GM23248 (cell line): ENCODE results near the gene ABLIM3. TPM values are rescaled to one million over a fixed set of nuclear protein-coding genes. Genes with fewer than 3 reads are reported as not detected.

Source experiments
- DNase-seq: peaks from one replicate; pipeline ENCODE4 v3.0.0-alpha.2; 2015
- H2AFZ ChIP-seq: fragments of 200-600 bp; sonication (generic); 2 replicates; pipeline ENCODE4 v1.6.1; 2016; ENCODE audit warnings: antibody characterized with exemption
- H3F3A ChIP-seq: fragments of 200-600 bp; sonication (generic); 2 replicates; pipeline ENCODE4 v1.6.1; 2016; ENCODE audit warnings: mild to moderate bottlenecking, antibody characterized with exemption, mixed run types; ENCODE audit not compliant: insufficient read depth
- H3K27ac ChIP-seq: fragments of 200-600 bp; sonication (generic); 2 replicates; pipeline ENCODE4 v1.5.1; 2016; ENCODE audit warnings: mild to moderate bottlenecking
- H3K27me3 ChIP-seq: fragments of 200-600 bp; sonication (generic); replicated peaks from 2 replicates; pipeline ENCODE4 v1.6.1; 2016; ENCODE audit warnings: mild to moderate bottlenecking; ENCODE audit not compliant: insufficient read depth
- H3K36me3 ChIP-seq: fragments of 200-600 bp; sonication (generic); 2 replicates; pipeline ENCODE4 v1.6.1; 2016; ENCODE audit warnings: low read depth, mild to moderate bottlenecking
- H3K4me1 ChIP-seq: fragments of 200-600 bp; sonication (generic); 2 replicates; pipeline ENCODE4 v1.6.1; 2016; ENCODE audit warnings: mild to moderate bottlenecking; ENCODE audit not compliant: insufficient read depth
- H3K4me2 ChIP-seq: fragments of 200-600 bp; sonication (generic); one replicate; pipeline ENCODE4 v1.6.1; 2016; ENCODE audit warnings: mild to moderate bottlenecking; ENCODE audit not compliant: unreplicated experiment
- H3K4me3 ChIP-seq: fragments of 200-600 bp; sonication (generic); 2 replicates; pipeline ENCODE4 v1.5.1; 2016; ENCODE audit warnings: mild to moderate bottlenecking
- H3K79me2 ChIP-seq: fragments of 200-600 bp; sonication (generic); 2 replicates; pipeline ENCODE4 v1.6.1; 2016; ENCODE audit warnings: mild to moderate bottlenecking; ENCODE audit not compliant: insufficient read depth
- H3K9ac ChIP-seq: fragments of 200-600 bp; sonication (generic); 2 replicates; pipeline ENCODE4 v1.6.1; 2016; ENCODE audit warnings: mild to moderate bottlenecking
- H3K9me2 ChIP-seq: fragments of 200-600 bp; sonication (generic); 2 replicates; pipeline ENCODE4 v1.6.1; 2016; ENCODE audit warnings: mixed run types, mild to moderate bottlenecking, moderate library complexity; ENCODE audit not compliant: insufficient read depth
- H3K9me3 ChIP-seq: fragments of 200-600 bp; sonication (generic); one replicate; pipeline ENCODE4 v1.6.1; 2017; ENCODE audit warnings: low read depth
- H4K20me1 ChIP-seq: fragments of 200-600 bp; sonication (generic); 2 replicates; pipeline ENCODE4 v1.6.0; 2016; ENCODE audit not compliant: insufficient read depth
- EZH2 ChIP-seq: fragments of 200-600 bp; sonication (generic); IDR thresholded peaks from 2 replicates; pipeline ENCODE4 v1.6.1; 2018; ENCODE audit warnings: antibody characterized with exemption, mild to moderate bottlenecking; ENCODE audit not compliant: insufficient read depth, poor library complexity, severe bottlenecking
- EZH2phosphoT487 ChIP-seq: fragments of 200-600 bp; sonication (generic); IDR thresholded peaks from 2 replicates; pipeline ENCODE4 v1.6.1; 2018; ENCODE audit warnings: antibody characterized with exemption, moderate library complexity, mild to moderate bottlenecking, low read depth; ENCODE audit not compliant: insufficient read depth
- WGBS, 2 experiments: methylation state at CpG; one replicate each; pipeline ENCODE4 v1.1.6; 2015 to 2017; ENCODE audit warnings: low lambda C conversion rate in 2 of 2, low coverage in 1 of 2; ENCODE audit errors: missing lambda C conversion rate in 2 of 2; 5-methylcytosine and 5-hydroxymethylcytosine counted together
- in situ Hi-C: fragments of 300-500 bp; cut with MboI; formaldehyde crosslinking; loops from 2 replicates; pipeline ENCODE4 v1.15.0; 2020
- polyA plus RNA-seq: library from polyadenylated mRNA; unstranded; fragments of >200 nt; fragmentation: Nextera tagmentation; extraction: Ambion mirVana; gene quantifications from 2 replicates; pipeline ENCODE4 v1.2.1, GENCODE V29; 2016
- total RNA-seq: library from RNA; depleted of rRNA; stranded (reverse); fragments of >200 nt; shearing (Covaris generic); gene quantifications from 2 replicates; pipeline ENCODE4 v1.2.3, GENCODE V29; 2014

Gene ABLIM3
- total and polyA plus RNA-seq, 2 experiments from 2014 or later = 7.9 to 11.4 TPM

- 46 to 52% methylated on average over 11 of the region's 11 CpGs for WGBS, 2 experiments
- H3K9me2 ChIP-seq = no peaks in the 10 kb centered on the region
- peaks cover 40% of the 10 kb centered on the region for H3K4me1 ChIP-seq
- no peaks in the 10 kb centered on the region for H3K36me3 ChIP-seq
- peaks cover 28% of the 10 kb centered on the region for H3F3A ChIP-seq
- H3K27me3 ChIP-seq = no peaks in the 10 kb centered on the region
- H3K79me2 ChIP-seq = no peaks in the 10 kb centered on the region
- H3K9me3 ChIP-seq = no peaks in the 10 kb centered on the region
- H3K4me3 ChIP-seq = no peak overlapping the region
- no peak for TF ChIP-seq EZH2phosphoT487
- TF ChIP-seq EZH2 = no peak
- peak overlapping the region; percentile 76 for H3K27ac ChIP-seq
- no peaks in the 10 kb centered on the region for H4K20me1 ChIP-seq
- no peak overlapping the region for H2AFZ ChIP-seq
- H3K4me2 ChIP-seq = no peak overlapping the region
- peak; percentile 95 for DNase-seq
- in situ Hi-C loops = no loop called here
- no peak overlapping the region; the same call in 1 of the 2 replicates for H3K9ac ChIP-seq
Measured at GRCh38 chr5:149133795-149134777, 7.2 kb upstream of the ABLIM3 start.

- peak overlapping the region; percentile 40 for H3K4me2 ChIP-seq
- in situ Hi-C loops = no loop called here
- H3K9ac ChIP-seq = peak overlapping the region; percentile 35
- H3K36me3 ChIP-seq = no peaks in the 10 kb centered on the region
- TF ChIP-seq EZH2 = no peak
- TF ChIP-seq EZH2phosphoT487 = no peak
- peak overlapping the region; percentile 76 for H3K27ac ChIP-seq
- H3K4me1 ChIP-seq = peaks cover 35% of the 10 kb centered on the region
- H3K9me3 ChIP-seq = no peaks in the 10 kb centered on the region
- no peaks in the 10 kb centered on the region for H3K27me3 ChIP-seq
- DNase-seq = peak; percentile 64
- no peaks in the 10 kb centered on the region for H3K79me2 ChIP-seq
- H4K20me1 ChIP-seq = no peaks in the 10 kb centered on the region
- H3K4me3 ChIP-seq = no peak overlapping the region
- peaks cover 27% of the 10 kb centered on the region for H3F3A ChIP-seq
- H3K9me2 ChIP-seq = no peaks in the 10 kb centered on the region
- no peak overlapping the region for H2AFZ ChIP-seq
- WGBS, 2 experiments = 59 to 63% methylated on average over 6 of the region's 6 CpGs
Measured at GRCh38 chr5:149134778-149135500, 6.4 kb upstream of the ABLIM3 start.

- peak; percentile 71 for DNase-seq
- no peaks in the 10 kb centered on the region for H3K36me3 ChIP-seq
- peaks cover 27% of the 10 kb centered on the region for H3K4me1 ChIP-seq
- H3K4me2 ChIP-seq = peak overlapping the region; percentile 40
- no peaks in the 10 kb centered on the region for H4K20me1 ChIP-seq
- no peaks in the 10 kb centered on the region for H3K9me2 ChIP-seq
- H3K4me3 ChIP-seq = no peak overlapping the region
- H3K79me2 ChIP-seq = no peaks in the 10 kb centered on the region
- peak overlapping the region; percentile 76 for H3K27ac ChIP-seq
- in situ Hi-C loops = no loop called here
- H3K9ac ChIP-seq = peak overlapping the region; percentile 35; the same call in 1 of the 2 replicates
- H3K9me3 ChIP-seq = no peaks in the 10 kb centered on the region
- no peak overlapping the region for H2AFZ ChIP-seq
- TF ChIP-seq EZH2phosphoT487 (no peak), EZH2 (no peak)
- no peaks in the 10 kb centered on the region for H3K27me3 ChIP-seq
- H3F3A ChIP-seq = peaks cover 27% of the 10 kb centered on the region
- 0% methylated on average over 1 of the region's 1 CpG for WGBS, 2 experiments
Measured at GRCh38 chr5:149135536-149136201, 5.6 kb upstream of the ABLIM3 start.

GRCh38 chr5:149138182-149138923, 2.9 kb upstream of the ABLIM3 start:
- peaks cover 39% of the 10 kb centered on the region for H3K4me1 ChIP-seq

More at GRCh38 chr5:149138182-149138923, 2.9 kb upstream of the ABLIM3 start:
- H2AFZ ChIP-seq = no peak overlapping the region
- TF ChIP-seq EZH2 (no peak), EZH2phosphoT487 (no peak)
- H3K9me2 ChIP-seq = no peaks in the 10 kb centered on the region
- no peaks in the 10 kb centered on the region for H3K27me3 ChIP-seq
- DNase-seq = no peak
- WGBS, 2 experiments = 90 to 92% methylated on average over 7 of the region's 7 CpGs
- H3K4me2 ChIP-seq = no peak overlapping the region
- no peaks in the 10 kb centered on the region for H4K20me1 ChIP-seq
- no peak overlapping the region for H3K4me3 ChIP-seq
- H3K36me3 ChIP-seq = no peaks in the 10 kb centered on the region
- peaks cover 27% of the 10 kb centered on the region for H3F3A ChIP-seq
- in situ Hi-C loops = no loop called here
- no peaks in the 10 kb centered on the region for H3K9me3 ChIP-seq
- H3K9ac ChIP-seq = no peak overlapping the region
- no peak overlapping the region for H3K27ac ChIP-seq
- peaks cover 11% of the 10 kb centered on the region; the same call in 1 of the 2 replicates for H3K79me2 ChIP-seq
